CD4-positive, CD25-positive, alpha-beta regulatory T cell (primary cell): ENCODE data around the gene EZR. TPM values are rescaled to one million over a fixed set of nuclear protein-coding genes. Genes with fewer than 3 reads are reported as not detected.

Source experiments
- ATAC-seq, 2 donors: fragments of 150-1000 bp; cut with Tn5 transposase; one replicate each; pipeline ENCODE4 v1.10.0; 2021; ENCODE audit warnings: low read depth in 2 of 2, moderate number of reproducible peaks in 2 of 2, moderate library complexity in 1 of 2
- DNase-seq, 3 donors: peaks; one replicate each; pipeline versions ENCODE4 v3.0.0 to v3.0.0-alpha.2; 2012 to 2022; ENCODE audit warnings: mixed read lengths in 1 of 3
- H3K27ac ChIP-seq: one replicate; pipeline ENCODE4 v1.7.0; 2013; ENCODE audit warnings: mild to moderate bottlenecking, low read length; ENCODE audit not compliant: insufficient read depth, poor library complexity, severe bottlenecking
- H3K27me3 ChIP-seq: one replicate; pipeline ENCODE4 v1.7.0; 2013; ENCODE audit warnings: low read length; ENCODE audit not compliant: control insufficient read depth, insufficient read depth
- H3K36me3 ChIP-seq: one replicate; pipeline ENCODE4 v1.7.0; 2013; ENCODE audit warnings: mild to moderate bottlenecking, low read length, moderate library complexity; ENCODE audit not compliant: control insufficient read depth, insufficient read depth
- H3K4me1 ChIP-seq: 2 replicates; pipeline ENCODE4 v1.7.0; 2013; ENCODE audit warnings: mild to moderate bottlenecking, low read length; ENCODE audit not compliant: insufficient read depth, control insufficient read depth, poor library complexity, severe bottlenecking
- H3K4me3 ChIP-seq: one replicate; pipeline ENCODE4 v1.7.0; 2013; ENCODE audit warnings: low read depth, mild to moderate bottlenecking, low read length, moderate library complexity
- H3K9me3 ChIP-seq, 2 experiments: 1 replicate in 1 of 2; 2 replicates in 1 of 2; pipeline ENCODE4 v1.7.0; 2013; ENCODE audit warnings: low read length in 2 of 2, mild to moderate bottlenecking in 1 of 2, moderate library complexity in 1 of 2; ENCODE audit not compliant: control insufficient read depth in 2 of 2
- H3K27ac Mint-ChIP-seq, 3 donors: one replicate each; pipeline ENCODE4 v1.8.0; 2020 to 2022; ENCODE audit warnings: mild to moderate bottlenecking in 3 of 3, mixed read lengths in 3 of 3, moderate library complexity in 2 of 3
- H3K27me3 Mint-ChIP-seq: one replicate; pipeline ENCODE4 v1.8.0; 2022; ENCODE audit warnings: mild to moderate bottlenecking, mixed read lengths
- H3K36me3 Mint-ChIP-seq: one replicate; pipeline ENCODE4 v1.8.0; 2020; ENCODE audit warnings: mixed read lengths
- H3K4me1 Mint-ChIP-seq, 4 donors: one replicate each; pipeline ENCODE4 v1.8.0; 2020 to 2022; ENCODE audit warnings: mixed read lengths in 4 of 4, mild to moderate bottlenecking in 1 of 4
- H3K4me3 Mint-ChIP-seq, 4 donors: one replicate each; pipeline ENCODE4 v1.8.0; 2020 to 2022; ENCODE audit warnings: mild to moderate bottlenecking in 4 of 4, mixed read lengths in 4 of 4, moderate library complexity in 3 of 4
- H3K9me3 Mint-ChIP-seq, 7 donors: one replicate each; pipeline ENCODE4 v1.8.0; 2020 to 2022; ENCODE audit warnings: mixed read lengths in 7 of 7, mild to moderate bottlenecking in 3 of 7, moderate library complexity in 2 of 7
- polyA plus RNA-seq, 4 donors: library from polyadenylated mRNA; unstranded; fragments of 300-500 nt; fragmentation: Illumina TruSeq; gene quantifications; one replicate each; pipeline ENCODE4 v1.2.3, GENCODE V29; 2021
- total RNA-seq: library from RNA; stranded (reverse); gene quantifications from one replicate; pipeline ENCODE4 v1.2.3, GENCODE V29; 2022

Gene EZR
- total and polyA plus RNA-seq, 5 donors from 2014 or later, result 310 to 559 (median 396) TPM

DNA sequence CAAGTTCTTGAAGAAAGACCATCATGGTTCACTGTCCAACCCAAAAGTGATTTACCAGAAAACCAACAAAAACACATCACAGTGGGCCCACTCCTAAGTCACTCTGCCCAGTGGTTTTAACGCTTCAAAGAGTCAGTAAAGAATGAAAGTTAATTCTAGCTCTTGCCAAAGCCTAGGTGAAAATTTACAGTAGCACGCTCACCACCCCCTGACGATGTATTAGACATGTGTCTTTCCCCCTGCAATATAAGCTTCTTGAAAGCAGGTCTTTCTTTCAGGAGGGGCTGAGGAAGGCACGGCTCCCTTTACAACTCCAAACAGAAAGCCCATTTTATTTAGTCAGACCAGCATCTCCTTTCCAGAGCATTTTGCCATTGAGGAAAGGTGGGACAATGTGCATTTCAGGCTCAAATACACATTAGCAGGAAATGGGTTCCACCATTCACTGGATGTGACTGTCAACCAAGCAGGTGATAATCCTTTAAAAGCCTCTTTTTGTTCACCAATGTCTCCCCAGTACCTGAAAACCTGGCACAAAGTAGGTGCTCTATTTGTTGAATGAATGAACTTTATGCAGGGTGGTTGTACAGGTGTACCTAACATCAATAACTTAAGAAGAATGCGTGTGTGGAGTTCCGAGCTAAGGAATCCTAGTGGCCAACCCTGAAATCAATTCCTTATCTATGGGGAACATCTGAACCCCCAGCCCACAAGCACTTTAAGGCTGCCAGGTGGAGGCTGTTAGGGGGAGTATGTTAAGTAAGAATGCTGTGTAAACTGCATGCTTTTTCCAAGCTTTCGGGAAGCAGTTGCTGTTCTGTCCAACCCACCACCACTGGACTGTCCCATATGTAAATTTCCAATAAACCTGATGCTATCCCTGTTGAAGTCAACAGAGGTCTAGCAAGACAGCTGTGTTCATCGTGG lies 11.4 kb downstream of the EZR start:
- Mint-ChIP-seq H3K36me3 (peaks cover 59% of the 10 kb centered on the region), H3K4me1 (peaks cover 40 to 96% (median 84%) of the 10 kb centered on the region in 4 donors), H3K27ac (peak overlapping the region; percentile 92 to 95 (median 94)), H3K27me3 (no peaks in the 10 kb centered on the region), H3K9me3 (peaks cover 0 to 1% (median 0%) of the 10 kb centered on the region in 7 donors), H3K4me3 (peak overlapping the region; percentile 77 to 83 (median 80))
- Histone ChIP-seq H3K9me3 (no peaks in the 10 kb centered on the region), H3K27ac (peak overlapping the region; percentile 97), H3K27me3 (no peaks in the 10 kb centered on the region), H3K36me3 (peaks cover 44% of the 10 kb centered on the region), H3K4me3 (peak overlapping the region; percentile 77), H3K4me1 (peaks cover 95% of the 10 kb centered on the region)
- ATAC-seq, result no peak
- DNase-seq, result peak in 1 of 3 donors; percentile 2

- Mint-ChIP-seq H3K4me3 (peak overlapping the region; percentile 70 to 83 (median 76)), H3K27me3 (no peaks in the 10 kb centered on the region), H3K36me3 (peaks cover 58% of the 10 kb centered on the region), H3K9me3 (peaks cover 0 to 1% (median 0%) of the 10 kb centered on the region in 7 donors), H3K4me1 (peaks cover 37 to 96% (median 85%) of the 10 kb centered on the region in 4 donors), H3K27ac (peak overlapping the region; percentile 79 to 95 (median 92))
- peaks cover 93% of the 10 kb centered on the region for H3K4me1 ChIP-seq
- H3K9me3 ChIP-seq, result no peaks in the 10 kb centered on the region
- peaks cover 41% of the 10 kb centered on the region for H3K36me3 ChIP-seq
- H3K27me3 ChIP-seq, result no peaks in the 10 kb centered on the region
- H3K4me3 ChIP-seq, result peak overlapping the region; percentile 54
- ATAC-seq, result no peak
- DNase-seq, result no peak
- peak overlapping the region; percentile 47 for H3K27ac ChIP-seq
These were observed 13.3 kb downstream of the EZR start for GRCh38 chr6:158805698-158806377.

- peaks cover 42% of the 10 kb centered on the region for H3K36me3 ChIP-seq
- DNase-seq, result peak in 1 of 3 donors; percentile 24
- H3K4me3 Mint-ChIP-seq, result peak overlapping the region; percentile 63 to 89 (median 84)
- H3K9me3 Mint-ChIP-seq, result peaks cover 0 to 1% (median 0%) of the 10 kb centered on the region in 7 donors
- peaks cover 93% of the 10 kb centered on the region for H3K4me1 ChIP-seq
- H3K27ac Mint-ChIP-seq, result peak overlapping the region; percentile 90 to 93 (median 91)
- H3K9me3 ChIP-seq, result no peaks in the 10 kb centered on the region
- H3K27me3 ChIP-seq, result no peaks in the 10 kb centered on the region
- H3K27ac ChIP-seq, result peak overlapping the region; percentile 84
- peaks cover 49% of the 10 kb centered on the region for H3K36me3 Mint-ChIP-seq
- ATAC-seq, result no peak
- H3K4me1 Mint-ChIP-seq, result peaks cover 33 to 96% (median 84%) of the 10 kb centered on the region in 4 donors
- no peaks in the 10 kb centered on the region for H3K27me3 Mint-ChIP-seq
- H3K4me3 ChIP-seq, result peak overlapping the region; percentile 72
These were observed 15.0 kb downstream of the EZR start for GRCh38 chr6:158804207-158804606.

- Histone ChIP-seq H3K36me3 (peaks cover 46% of the 10 kb centered on the region), H3K4me3 (peak overlapping the region; percentile 72), H3K27me3 (no peaks in the 10 kb centered on the region), H3K27ac (peak overlapping the region; percentile 84), H3K4me1 (peaks cover 93% of the 10 kb centered on the region), H3K9me3 (no peaks in the 10 kb centered on the region)
- H3K9me3 Mint-ChIP-seq, result peaks cover 0 to 1% (median 0%) of the 10 kb centered on the region in 7 donors
- H3K4me1 Mint-ChIP-seq, result peaks cover 38 to 96% (median 84%) of the 10 kb centered on the region in 4 donors
- peak overlapping the region; percentile 90 to 93 (median 91) for H3K27ac Mint-ChIP-seq
- H3K27me3 Mint-ChIP-seq, result no peaks in the 10 kb centered on the region
- DNase-seq (peak; percentile 49 to 83 (median 73)), ATAC-seq (peak; percentile 66 to 69)
- H3K4me3 Mint-ChIP-seq, result peak overlapping the region; percentile 63 to 89 (median 84)
- H3K36me3 Mint-ChIP-seq, result peaks cover 44% of the 10 kb centered on the region
These were observed 15.4 kb downstream of the EZR start for GRCh38 chr6:158803733-158804143.

DNA sequence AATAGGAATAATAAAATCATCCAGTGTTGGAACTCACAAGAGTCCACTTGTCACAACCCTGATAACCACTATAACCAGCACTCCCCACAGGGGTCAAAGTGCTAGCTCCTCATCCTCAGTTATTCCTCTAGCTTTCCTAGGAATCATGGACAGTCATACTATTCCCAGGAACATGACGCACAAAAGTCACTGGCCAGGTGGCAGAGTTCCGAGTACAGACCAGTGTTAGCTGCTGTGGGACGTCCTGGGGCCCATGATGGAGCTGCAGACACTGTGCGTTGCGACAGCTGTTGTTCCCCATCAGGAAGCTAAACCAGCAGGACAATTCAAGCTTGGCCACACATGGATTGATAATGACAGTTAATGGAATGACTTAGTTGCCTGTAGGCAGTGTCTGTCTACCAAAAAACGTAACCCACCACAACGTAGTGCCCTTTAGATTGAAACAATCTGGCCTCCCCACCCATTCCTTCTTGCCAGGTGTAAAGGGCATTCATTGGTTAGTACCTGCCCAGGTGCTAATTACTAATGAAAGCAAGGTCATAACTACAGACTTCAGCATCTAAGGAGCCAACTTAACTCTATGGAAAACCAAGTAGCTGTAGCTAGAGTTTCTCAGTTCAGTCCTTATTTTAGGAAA lies 17.4 kb downstream of the EZR start:
- no peak for DNase-seq
- no peak for ATAC-seq
- H3K27ac ChIP-seq, result peak overlapping the region; percentile 7
- peaks cover 45 to 94% (median 83%) of the 10 kb centered on the region in 4 donors for H3K4me1 Mint-ChIP-seq
- peaks cover 0 to 1% (median 0%) of the 10 kb centered on the region in 7 donors for H3K9me3 Mint-ChIP-seq
- no peaks in the 10 kb centered on the region for H3K27me3 Mint-ChIP-seq
- H3K4me3 Mint-ChIP-seq, result peak overlapping the region; percentile 30 to 62 (median 44)
- H3K4me1 ChIP-seq, result peaks cover 92% of the 10 kb centered on the region
- H3K27me3 ChIP-seq, result no peaks in the 10 kb centered on the region
- peaks cover 29% of the 10 kb centered on the region for H3K36me3 Mint-ChIP-seq
- H3K36me3 ChIP-seq, result peaks cover 35% of the 10 kb centered on the region
- peak overlapping the region; percentile 45 for H3K4me3 ChIP-seq
- peak overlapping the region in 2 of 3 donors; percentile 80 for H3K27ac Mint-ChIP-seq
- H3K9me3 ChIP-seq, result no peaks in the 10 kb centered on the region

GRCh38 chr6:158799051-158799792 lies 19.9 kb downstream of the EZR start:
- Mint-ChIP-seq H3K36me3 (peaks cover 12% of the 10 kb centered on the region), H3K4me1 (peaks cover 52 to 94% (median 83%) of the 10 kb centered on the region in 4 donors), H3K27ac (peak overlapping the region; percentile 71 to 92 (median 78)), H3K4me3 (peak overlapping the region; percentile 52 to 76 (median 68)), H3K9me3 (peaks cover 0 to 1% (median 0%) of the 10 kb centered on the region in 7 donors), H3K27me3 (no peaks in the 10 kb centered on the region)
- Histone ChIP-seq H3K4me1 (peaks cover 94% of the 10 kb centered on the region), H3K27ac (peak overlapping the region; percentile 43), H3K4me3 (peak overlapping the region; percentile 60), H3K27me3 (no peaks in the 10 kb centered on the region), H3K36me3 (peaks cover 41% of the 10 kb centered on the region), H3K9me3 (no peaks in the 10 kb centered on the region)
- DNase-seq (no peak), ATAC-seq (no peak)
